HepG2 (cell line): ENCODE data around the gene EFCAB13. TPM values are rescaled to one million over a fixed set of nuclear protein-coding genes. Genes with fewer than 3 reads are reported as not detected.
A peak's percentile ranks its signal among the peaks of the same experiment; 100 is the strongest.

ENCODE experiments used
- ATAD3A ChIP-seq: sonication (generic); formaldehyde crosslinking; IDR thresholded peaks from 2 replicates; pipeline ENCODE4 v1.4.0; 2020; ENCODE audit warnings: missing genetic modification reagents
- ELF3 ChIP-seq: IDR thresholded peaks from 2 replicates; pipeline ENCODE4 v1.6.1; 2016; ENCODE audit warnings: missing genetic modification reagents, missing compliant biosample characterization
- ETV6 ChIP-seq: sonication (generic); formaldehyde crosslinking; conservative IDR thresholded peaks from 2 replicates; pipeline ENCODE4 v1.4.0; 2020; ENCODE audit warnings: missing genetic modification reagents
- FOXK2 ChIP-seq: fragments of 450-650 bp; IDR thresholded peaks from 2 replicates; pipeline ENCODE4 v1.6.1; 2016
- MATR3 ChIP-seq: sonication (generic); formaldehyde crosslinking; IDR thresholded peaks from 2 replicates; pipeline ENCODE4 v1.4.0; 2020; ENCODE audit warnings: missing genetic modification reagents
- MXD1 ChIP-seq: sonication (generic); formaldehyde crosslinking; IDR thresholded peaks from 2 replicates; pipeline ENCODE4 v1.4.0; 2020; ENCODE audit warnings: mild to moderate bottlenecking, missing genetic modification reagents
- MXD3 ChIP-seq: IDR thresholded peaks from 2 replicates; pipeline ENCODE4 v1.6.1; 2016; ENCODE audit warnings: mild to moderate bottlenecking, missing biosample characterization, missing genetic modification reagents
- NFIC ChIP-seq: IDR thresholded peaks from 2 replicates; pipeline ENCODE4 v1.6.1; 2012; ENCODE audit warnings: mild to moderate bottlenecking, low read length, inconsistent platforms
- NFYC ChIP-seq: IDR thresholded peaks from 2 replicates; pipeline ENCODE4 v1.6.1; 2016; ENCODE audit warnings: missing genetic modification reagents, missing compliant biosample characterization
- NR2F6 ChIP-seq, 2 experiments: IDR thresholded peaks; 2 replicates each; pipeline ENCODE4 v1.6.1; 2016; ENCODE audit warnings: antibody characterized with exemption in 1 of 2, mild to moderate bottlenecking in 1 of 2
- RNF2 ChIP-seq: fragments of 450-650 bp; conservative IDR thresholded peaks from 2 replicates; pipeline ENCODE4 v1.6.1; 2016; ENCODE audit warnings: low read depth
- SMAD9 ChIP-seq: sonication (generic); formaldehyde crosslinking; IDR thresholded peaks from 2 replicates; pipeline ENCODE4 v1.5.1; 2020; ENCODE audit warnings: mild to moderate bottlenecking, missing genetic modification reagents
- SMARCC2 ChIP-seq: fragments of 450-650 bp; IDR thresholded peaks from 2 replicates; pipeline ENCODE4 v1.6.1; 2017; ENCODE audit warnings: antibody characterized with exemption, mild to moderate bottlenecking
- THAP11 ChIP-seq: IDR thresholded peaks from 2 replicates; pipeline ENCODE4 v1.6.1; 2016; ENCODE audit warnings: missing biosample characterization, missing genetic modification reagents
- ZNF160 ChIP-seq: sonication (generic); formaldehyde crosslinking; IDR thresholded peaks from 2 replicates; pipeline ENCODE4 v1.8.0; 2022; ENCODE audit warnings: mild to moderate bottlenecking, inconsistent platforms, missing genetic modification reagents
- ZNF232 ChIP-seq: sonication (generic); formaldehyde crosslinking; IDR thresholded peaks from 2 replicates; pipeline ENCODE4 v1.4.0; 2020; ENCODE audit warnings: missing genetic modification reagents, borderline replicate concordance
- ZNF234 ChIP-seq: sonication (generic); formaldehyde crosslinking; conservative IDR thresholded peaks from 2 replicates; pipeline ENCODE4 v1.5.1; 2020; ENCODE audit warnings: mild to moderate bottlenecking, missing genetic modification reagents
- ZNF337 ChIP-seq: sonication (generic); formaldehyde crosslinking; IDR thresholded peaks from 2 replicates; pipeline ENCODE4 v1.5.1; 2020; ENCODE audit warnings: missing genetic modification reagents, low read depth, mild to moderate bottlenecking, borderline replicate concordance
- ZNF430 ChIP-seq: sonication (generic); formaldehyde crosslinking; IDR thresholded peaks from 2 replicates; pipeline ENCODE4 v1.9.0; 2021; ENCODE audit warnings: mild to moderate bottlenecking, missing genetic modification reagents
- ZNF614 ChIP-seq: IDR thresholded peaks from 2 replicates; pipeline ENCODE4 v1.6.1; 2018; ENCODE audit warnings: missing biosample characterization, missing genetic modification reagents, inconsistent platforms, borderline replicate concordance
- ZNF7 ChIP-seq: IDR thresholded peaks from 2 replicates; pipeline ENCODE4 v1.6.1; 2016; ENCODE audit warnings: missing biosample characterization, missing genetic modification reagents
- ZSCAN21 ChIP-seq: sonication (generic); formaldehyde crosslinking; IDR thresholded peaks from 2 replicates; pipeline ENCODE4 v1.8.0; 2022; ENCODE audit warnings: mild to moderate bottlenecking, missing genetic modification reagents, moderate library complexity, borderline replicate concordance
- polyA plus RNA-seq, 8 experiments: library from polyadenylated mRNA; depleted of rRNA in 3 of 8; stranded (reverse) in 7 of 8; unstranded in 1 of 8; fragments of >200 nt; fragmentation: Illumina TruSeq in 4 of 8; extraction: Trizol in 4 of 8; gene quantifications; 2 replicates each; pipeline versions ENCODE4 v1.2.1 to v1.2.3, GENCODE V29; 2011 to 2016; ENCODE audit warnings: low read depth in 4 of 8, missing spikeins in 1 of 8, mixed read lengths in 1 of 8; ENCODE audit not compliant: insufficient read depth in 1 of 8
- total RNA-seq, 5 experiments: library from RNA; depleted of rRNA; stranded (reverse); fragments of >200 nt; fragmentation: Illumina TruSeq; extraction: Trizol; gene quantifications; 2 replicates each; pipeline ENCODE4 v1.2.3, GENCODE V29; 2016; ENCODE audit warnings: low read depth in 1 of 5
- TF ChIP-seq, protein P1 (sequence below): sonication (generic); formaldehyde crosslinking; IDR thresholded peaks from 2 replicates; pipeline ENCODE4 v1.9.0; 2022; ENCODE audit warnings: low read depth, missing genetic modification reagents
- TF ChIP-seq, protein P2 (sequence below): sonication (generic); formaldehyde crosslinking; IDR thresholded peaks from 2 replicates; pipeline ENCODE4 v1.5.0; 2020; ENCODE audit warnings: mild to moderate bottlenecking, missing genetic modification reagents
- TF ChIP-seq, protein P3 (sequence below): sonication (generic); formaldehyde crosslinking; IDR thresholded peaks from 2 replicates; pipeline ENCODE4 v1.4.0; 2020; ENCODE audit warnings: missing genetic modification reagents

The EFCAB13 gene
- total and polyA plus RNA-seq, 2 of the 13 experiments (the other 11 are each of a cell fraction or from before 2014, with no cell fraction given) = 0.22 to 0.71 TPM

DNA sequence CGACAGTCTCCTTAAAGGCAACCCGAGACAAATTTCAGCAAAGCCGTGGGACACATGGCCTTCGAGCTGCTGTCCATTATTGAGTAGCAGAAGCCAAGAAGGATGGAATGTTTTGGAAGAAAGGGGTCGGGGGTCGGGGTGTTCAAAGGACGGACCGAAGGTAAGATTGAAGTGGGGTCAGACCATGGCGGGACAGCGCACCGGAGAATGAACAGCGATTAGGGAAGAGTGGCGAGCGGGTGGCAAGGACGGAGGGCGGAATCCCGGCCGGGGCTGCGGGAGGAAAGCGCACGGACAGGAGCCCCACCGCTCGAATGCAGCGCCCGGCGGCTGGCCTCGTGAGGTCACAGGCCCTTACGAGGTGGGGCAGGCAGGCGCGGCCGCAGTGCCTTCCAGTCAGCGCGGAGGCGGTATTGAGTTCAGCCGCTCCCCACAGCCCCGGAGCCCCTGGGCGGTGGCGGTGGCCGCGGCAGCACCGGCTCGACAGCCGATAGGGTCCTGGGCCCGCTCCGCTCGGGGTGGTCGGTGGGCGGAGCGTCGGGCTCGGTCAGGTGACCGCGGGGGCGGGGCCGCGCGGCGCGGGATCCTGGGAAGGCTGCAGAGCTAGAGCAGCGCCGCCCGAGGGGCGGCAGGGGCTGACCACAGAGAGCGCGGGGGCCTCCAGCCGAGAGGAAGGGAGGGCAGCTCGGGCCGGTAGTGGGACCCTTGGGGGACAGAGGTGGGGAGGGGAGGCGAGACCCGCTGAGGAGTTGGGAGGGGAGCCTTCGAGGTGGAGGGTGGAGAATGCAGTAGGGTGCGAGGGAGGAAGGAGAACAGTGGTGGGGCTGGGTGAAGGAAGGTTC lies at the start of gene EFCAB13 (continued):
- TF ChIP-seq, protein P1, sequence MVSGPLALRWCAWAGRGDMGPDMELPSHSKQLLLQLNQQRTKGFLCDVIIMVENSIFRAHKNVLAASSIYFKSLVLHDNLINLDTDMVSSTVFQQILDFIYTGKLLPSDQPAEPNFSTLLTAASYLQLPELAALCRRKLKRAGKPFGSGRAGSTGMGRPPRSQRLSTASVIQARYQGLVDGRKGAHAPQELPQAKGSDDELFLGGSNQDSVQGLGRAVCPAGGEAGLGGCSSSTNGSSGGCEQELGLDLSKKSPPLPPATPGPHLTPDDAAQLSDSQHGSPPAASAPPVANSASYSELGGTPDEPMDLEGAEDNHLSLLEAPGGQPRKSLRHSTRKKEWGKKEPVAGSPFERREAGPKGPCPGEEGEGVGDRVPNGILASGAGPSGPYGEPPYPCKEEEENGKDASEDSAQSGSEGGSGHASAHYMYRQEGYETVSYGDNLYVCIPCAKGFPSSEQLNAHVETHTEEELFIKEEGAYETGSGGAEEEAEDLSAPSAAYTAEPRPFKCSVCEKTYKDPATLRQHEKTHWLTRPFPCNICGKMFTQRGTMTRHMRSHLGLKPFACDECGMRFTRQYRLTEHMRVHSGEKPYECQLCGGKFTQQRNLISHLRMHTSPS (CRISPR knock-in tag) = peak; percentile 77
- peak; percentile 35; the same call in 1 of the 2 replicates for TF ChIP-seq ZNF337
- TF ChIP-seq, protein P2, sequence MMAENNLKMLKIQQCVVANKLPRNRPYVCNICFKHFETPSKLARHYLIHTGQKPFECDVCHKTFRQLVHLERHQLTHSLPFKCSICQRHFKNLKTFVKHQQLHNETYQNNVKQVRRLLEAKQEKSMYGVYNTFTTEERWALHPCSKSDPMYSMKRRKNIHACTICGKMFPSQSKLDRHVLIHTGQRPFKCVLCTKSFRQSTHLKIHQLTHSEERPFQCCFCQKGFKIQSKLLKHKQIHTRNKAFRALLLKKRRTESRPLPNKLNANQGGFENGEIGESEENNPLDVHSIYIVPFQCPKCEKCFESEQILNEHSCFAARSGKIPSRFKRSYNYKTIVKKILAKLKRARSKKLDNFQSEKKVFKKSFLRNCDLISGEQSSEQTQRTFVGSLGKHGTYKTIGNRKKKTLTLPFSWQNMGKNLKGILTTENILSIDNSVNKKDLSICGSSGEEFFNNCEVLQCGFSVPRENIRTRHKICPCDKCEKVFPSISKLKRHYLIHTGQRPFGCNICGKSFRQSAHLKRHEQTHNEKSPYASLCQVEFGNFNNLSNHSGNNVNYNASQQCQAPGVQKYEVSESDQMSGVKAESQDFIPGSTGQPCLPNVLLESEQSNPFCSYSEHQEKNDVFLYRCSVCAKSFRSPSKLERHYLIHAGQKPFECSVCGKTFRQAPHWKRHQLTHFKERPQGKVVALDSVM = peak; percentile 70
- no peak for TF ChIP-seq ZNF234
- TF ChIP-seq ETV6 (CRISPR knock-in tag) = no peak; the same call in 1 of the 2 replicates
- TF ChIP-seq ATAD3A (CRISPR knock-in tag) = no peak
- 0 out of 2 replicates have a peak, but pooled peaks have one; percentile 21 for TF ChIP-seq NR2F6 (IDR thresholded peaks at IDR 0.05)
- peak; percentile 83 for TF ChIP-seq NR2F6 (CRISPR knock-in tag; IDR thresholded peaks at IDR 0.05)
- TF ChIP-seq THAP11 = peak; percentile 75
- TF ChIP-seq ZNF232 (CRISPR knock-in tag) = peak; percentile 90
- peak; percentile 99 for TF ChIP-seq ZNF430 (CRISPR knock-in tag)
- peak; percentile 99 for TF ChIP-seq MXD3 (CRISPR knock-in tag)
- TF ChIP-seq SMARCC2 = no peak
- peak; percentile 95 for TF ChIP-seq ZSCAN21 (CRISPR knock-in tag)
- TF ChIP-seq ZNF7 (CRISPR knock-in tag) = no peak
- peak; percentile 60; the same call in 1 of the 2 replicates for TF ChIP-seq ZNF614
- TF ChIP-seq FOXK2 = no peak
- peak; percentile 79 for TF ChIP-seq NFYC (CRISPR knock-in tag)
- peak; percentile 97 for TF ChIP-seq RNF2
- TF ChIP-seq, protein P3, sequence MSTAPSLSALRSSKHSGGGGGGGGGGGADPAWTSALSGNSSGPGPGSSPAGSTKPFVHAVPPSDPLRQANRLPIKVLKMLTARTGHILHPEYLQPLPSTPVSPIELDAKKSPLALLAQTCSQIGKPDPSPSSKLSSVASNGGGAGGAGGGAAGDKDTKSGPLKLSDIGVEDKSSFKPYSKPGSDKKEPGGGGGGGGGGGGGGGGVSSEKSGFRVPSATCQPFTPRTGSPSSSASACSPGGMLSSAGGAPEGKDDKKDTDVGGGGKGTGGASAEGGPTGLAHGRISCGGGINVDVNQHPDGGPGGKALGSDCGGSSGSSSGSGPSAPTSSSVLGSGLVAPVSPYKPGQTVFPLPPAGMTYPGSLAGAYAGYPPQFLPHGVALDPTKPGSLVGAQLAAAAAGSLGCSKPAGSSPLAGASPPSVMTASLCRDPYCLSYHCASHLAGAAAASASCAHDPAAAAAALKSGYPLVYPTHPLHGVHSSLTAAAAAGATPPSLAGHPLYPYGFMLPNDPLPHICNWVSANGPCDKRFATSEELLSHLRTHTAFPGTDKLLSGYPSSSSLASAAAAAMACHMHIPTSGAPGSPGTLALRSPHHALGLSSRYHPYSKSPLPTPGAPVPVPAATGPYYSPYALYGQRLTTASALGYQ (CRISPR knock-in tag) = no peak
- peak; percentile 98 for TF ChIP-seq ZNF160 (CRISPR knock-in tag)
- peak; percentile 80; the same call in 1 of the 2 replicates for TF ChIP-seq ELF3
- no peak for TF ChIP-seq MATR3 (CRISPR knock-in tag)
- peak; percentile 93; the same call in 1 of the 2 replicates for TF ChIP-seq MXD1 (CRISPR knock-in tag)
- peak; percentile 95 for TF ChIP-seq SMAD9
- TF ChIP-seq NFIC = no peak
